MCF 10A (cell line): ENCODE results near the gene SPINK4. TPM values are rescaled to one million over a fixed set of nuclear protein-coding genes. Genes with fewer than 3 reads are reported as not detected.

Experiments used
- BruUV-seq: library from RNA; stranded (reverse); fragments of 400-500 nt; replicated peaks from 2 replicates; lab custom pipeline; 2021; lab: Mats Ljungman, UMichigan
- CTCF ChIA-PET: fragments of 300-600 bp; sonication (Branson Sonifier 250); formaldehyde crosslinking; extraction: SDS; loops from one replicate; lab custom pipeline; 2021; ENCODE audit warnings: antibody characterized with exemption, inconsistent platforms; lab: Yijun Ruan, JAX
- POLR2A ChIA-PET: fragments of 300-600, 350-650 bp; sonication (Branson Sonifier 250); formaldehyde crosslinking; extraction: SDS; loops from one replicate; lab custom pipeline; 2020; ENCODE audit warnings: antibody characterized with exemption, inconsistent platforms; lab: Yijun Ruan, JAX
- DNase-seq: peaks from one replicate; pipeline ENCODE4 v3.0.0-alpha.2; 2018; ENCODE audit not compliant: unreplicated experiment
- H3K27ac Mint-ChIP-seq: one replicate; pipeline ENCODE4 v1.8.0; 2022; ENCODE audit warnings: mild to moderate bottlenecking, low read depth, mixed read lengths; ENCODE audit not compliant: unreplicated experiment
- H3K27me3 Mint-ChIP-seq: one replicate; pipeline ENCODE4 v1.8.0; 2022; ENCODE audit warnings: mixed read lengths; ENCODE audit not compliant: insufficient read depth, unreplicated experiment
- H3K36me3 Mint-ChIP-seq: one replicate; pipeline ENCODE4 v1.8.0; 2022; ENCODE audit warnings: mild to moderate bottlenecking, moderate library complexity, mixed read lengths; ENCODE audit not compliant: insufficient read depth, unreplicated experiment
- H3K4me1 Mint-ChIP-seq: one replicate; pipeline ENCODE4 v1.8.0; 2022; ENCODE audit warnings: mixed read lengths; ENCODE audit not compliant: insufficient read depth, unreplicated experiment
- H3K4me3 Mint-ChIP-seq: one replicate; pipeline ENCODE4 v1.8.0; 2022; ENCODE audit warnings: mild to moderate bottlenecking, moderate library complexity, mixed read lengths; ENCODE audit not compliant: unreplicated experiment
- H3K9me3 Mint-ChIP-seq: one replicate; pipeline ENCODE4 v1.8.0; 2022; ENCODE audit warnings: mixed read lengths; ENCODE audit not compliant: unreplicated experiment
- intact Hi-C: fragments of 100-400 bp; cut with micrococcal nuclease; formaldehyde crosslinking; loops from 2 replicates; pipeline ENCODE4 v1.14.1; 2022
- total RNA-seq: library from RNA; stranded (reverse); gene quantifications from 2 replicates; pipeline ENCODE4 v1.2.3, GENCODE V29; 2022
- TF ChIP-seq, protein P1 (sequence below): fragments of 200-600 bp; IDR thresholded peaks from one replicate; pipeline ENCODE4 v1.8.0; 2022; ENCODE audit warnings: antibody characterized with exemption, mild to moderate bottlenecking; ENCODE audit not compliant: unreplicated experiment

SPINK4 gene
- total RNA-seq, 1 experiment from 2014 or later, result not detected

DNA sequence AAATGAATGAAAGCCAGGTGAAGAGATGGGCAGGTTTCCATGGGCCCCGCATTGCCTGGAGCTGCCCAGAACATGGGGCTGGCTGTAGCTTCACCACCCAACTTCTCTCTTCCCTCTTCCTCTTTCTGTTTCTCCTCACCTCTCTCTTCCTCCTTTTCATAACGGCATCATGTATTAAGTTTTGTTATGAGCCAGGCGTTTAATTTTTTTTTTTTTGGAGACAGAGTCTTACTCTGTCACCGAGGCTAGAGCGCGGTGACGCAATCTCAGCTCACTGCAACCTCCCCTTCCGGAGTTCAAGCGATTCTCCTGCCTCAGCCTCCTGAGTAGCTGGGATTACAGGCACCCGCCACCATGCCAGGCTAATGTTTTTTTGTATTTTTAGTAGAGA lies 13.0 kb upstream of the SPINK4 start:
- H3K4me1 Mint-ChIP-seq, result peaks cover 45% of the 10 kb centered on the region
- ChIA-PET CTCF (interaction anchor here (0.5 to 3.9 kb wide), 22 partner anchors 10 to 239 kb away, joined by 3 to 32 read pairs (median 5); partner anchors contain the start of genes BAG1, CHMP5 and SMU1), POLR2A (interaction anchor here (0.7 to 6.7 kb wide), 11 partner anchors 8 to 247 kb away, joined by 3 to 53 read pairs (median 7); partner anchors contain the start of genes BAG1, CHMP5, NFX1 and NOL6)
- no peaks in the 10 kb centered on the region for H3K36me3 Mint-ChIP-seq
- H3K27me3 Mint-ChIP-seq, result no peaks in the 10 kb centered on the region
- H3K4me3 Mint-ChIP-seq, result no peak overlapping the region
- H3K27ac Mint-ChIP-seq, result no peak overlapping the region
- H3K9me3 Mint-ChIP-seq, result no peaks in the 10 kb centered on the region
- DNase-seq, result no peak
- intact Hi-C loops, result loop anchor here (5.0 to 10.0 kb wide), 2 partner anchors 240 to 642 kb away; no protein-coding TSS in a partner anchor
- BruUV-seq, result no TSS peak
- TF ChIP-seq, protein P1, sequence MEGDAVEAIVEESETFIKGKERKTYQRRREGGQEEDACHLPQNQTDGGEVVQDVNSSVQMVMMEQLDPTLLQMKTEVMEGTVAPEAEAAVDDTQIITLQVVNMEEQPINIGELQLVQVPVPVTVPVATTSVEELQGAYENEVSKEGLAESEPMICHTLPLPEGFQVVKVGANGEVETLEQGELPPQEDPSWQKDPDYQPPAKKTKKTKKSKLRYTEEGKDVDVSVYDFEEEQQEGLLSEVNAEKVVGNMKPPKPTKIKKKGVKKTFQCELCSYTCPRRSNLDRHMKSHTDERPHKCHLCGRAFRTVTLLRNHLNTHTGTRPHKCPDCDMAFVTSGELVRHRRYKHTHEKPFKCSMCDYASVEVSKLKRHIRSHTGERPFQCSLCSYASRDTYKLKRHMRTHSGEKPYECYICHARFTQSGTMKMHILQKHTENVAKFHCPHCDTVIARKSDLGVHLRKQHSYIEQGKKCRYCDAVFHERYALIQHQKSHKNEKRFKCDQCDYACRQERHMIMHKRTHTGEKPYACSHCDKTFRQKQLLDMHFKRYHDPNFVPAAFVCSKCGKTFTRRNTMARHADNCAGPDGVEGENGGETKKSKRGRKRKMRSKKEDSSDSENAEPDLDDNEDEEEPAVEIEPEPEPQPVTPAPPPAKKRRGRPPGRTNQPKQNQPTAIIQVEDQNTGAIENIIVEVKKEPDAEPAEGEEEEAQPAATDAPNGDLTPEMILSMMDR, result no peak

GRCh38 chr9:33227741-33228140 lies 12.2 kb upstream of the SPINK4 start:
- TF ChIP-seq, protein P1, result no peak
- H3K4me1 Mint-ChIP-seq, result peaks cover 52% of the 10 kb centered on the region
- CTCF ChIA-PET, result interaction anchor here (0.6 to 3.9 kb wide), 13 partner anchors 9 to 394 kb away, joined by 3 to 30 read pairs (median 4); partner anchors contain the start of genes BAG1, CHMP5, NFX1 and NOL6
- peaks cover 1% of the 10 kb centered on the region for H3K36me3 Mint-ChIP-seq
- POLR2A ChIA-PET, result interaction anchor here (1.5 to 11.8 kb wide), 6 partner anchors 37 to 198 kb away, joined by 3 to 387 read pairs (median 8); partner anchors contain the start of genes BAG1 and CHMP5
- intact Hi-C loops, result loop anchor here (2.0 to 10.0 kb wide), 3 partner anchors 240 to 643 kb away; no protein-coding TSS in a partner anchor
- BruUV-seq, result no TSS peak
- H3K27ac Mint-ChIP-seq, result no peak overlapping the region
- no peak for DNase-seq
- H3K4me3 Mint-ChIP-seq, result no peak overlapping the region
- H3K27me3 Mint-ChIP-seq, result no peaks in the 10 kb centered on the region
- no peaks in the 10 kb centered on the region for H3K9me3 Mint-ChIP-seq

DNA sequence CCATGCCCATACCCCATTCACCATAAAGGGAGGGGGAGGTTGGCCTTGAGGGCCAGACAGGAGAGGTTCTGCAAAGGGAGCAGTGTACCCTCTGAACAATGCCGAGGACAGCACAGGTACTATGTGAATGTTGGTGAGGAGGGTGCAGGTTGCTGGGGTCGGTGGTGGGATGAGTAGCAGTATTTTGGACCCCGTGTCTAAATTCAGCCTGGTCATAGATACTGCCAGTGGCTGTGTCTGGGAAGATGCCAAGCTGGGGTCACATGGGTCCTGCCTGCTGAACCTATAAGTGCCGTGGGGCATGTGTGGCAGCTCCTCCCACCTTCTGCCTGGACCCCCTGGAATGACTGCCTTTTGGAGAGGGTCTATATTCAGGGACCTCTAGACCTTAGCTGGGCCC lies 11.4 kb upstream of the SPINK4 start:
- Mint-ChIP-seq H3K27ac (peak overlapping the region; percentile 97), H3K36me3 (peaks cover 6% of the 10 kb centered on the region), H3K4me1 (peaks cover 60% of the 10 kb centered on the region), H3K27me3 (no peaks in the 10 kb centered on the region), H3K9me3 (no peaks in the 10 kb centered on the region), H3K4me3 (no peak overlapping the region)
- intact Hi-C loops, result loop anchor here (1.0 to 10.0 kb wide), 5 partner anchors 36 to 644 kb away; partner anchors contain the start of gene BAG1
- TF ChIP-seq, protein P1, result no peak
- CTCF ChIA-PET, result interaction anchor here (0.6 to 3.9 kb wide), 32 partner anchors 9 to 415 kb away, joined by 3 to 30 read pairs (median 3); partner anchors contain the start of genes BAG1, CHMP5, NFX1 and NOL6
- POLR2A ChIA-PET, result interaction anchor here (0.6 to 11.8 kb wide), 16 partner anchors 11 to 254 kb away, joined by 3 to 387 read pairs (median 6); partner anchors contain the start of genes BAG1, CHMP5, NFX1 and NOL6
- DNase-seq, result no peak
- BruUV-seq, result no TSS peak
